Panc1 (cell line): Measurements from ENCODE around the gene BEGAIN. TPM values are rescaled to one million over a fixed set of nuclear protein-coding genes. Genes with fewer than 3 reads are reported as not detected.
A peak's percentile ranks its signal among the peaks of the same experiment; 100 is the strongest.

Experiments
- ATAC-seq: fragments of 200-7000 bp; cut with Tn5 transposase; 2 replicates; pipeline ENCODE4 v1.9.1; 2020; ENCODE audit warnings: mild to moderate bottlenecking, moderate library complexity
- Bru-seq: library from RNA; stranded (reverse); fragments of 400-500 nt; gene quantifications from one replicate; lab custom pipeline; 2021; lab: Mats Ljungman, UMichigan
- BruChase-seq, 2 experiments: library from RNA; stranded (reverse); fragments of 400-500 nt; gene quantifications; one replicate each; lab custom pipeline; 2021; lab: Mats Ljungman, UMichigan
- BruUV-seq: library from RNA; stranded (reverse); fragments of 400-500 nt; replicated peaks from 2 replicates; lab custom pipeline; 2021; lab: Mats Ljungman, UMichigan
- CTCF ChIA-PET: fragments of 300-600 bp; sonication (Branson Sonifier 250); formaldehyde crosslinking; loops from one replicate; lab custom pipeline; 2022; ENCODE audit warnings: antibody characterized with exemption; lab: Charles Lee
- POLR2A ChIA-PET: fragments of 300-600 bp; sonication (Branson Sonifier 250); formaldehyde crosslinking; loops from one replicate; lab custom pipeline; 2022; ENCODE audit warnings: antibody characterized with exemption; lab: Charles Lee
- DNase-seq: peaks from one replicate; pipeline ENCODE4 v3.0.0-alpha.2; 2010; ENCODE audit warnings: low read depth, low spot score
- H3K27ac ChIP-seq: 2 replicates; pipeline ENCODE4 v1.5.1; 2011; ENCODE audit warnings: mild to moderate bottlenecking, low read length, inconsistent platforms
- H3K27me3 ChIP-seq: fragments of 200-500 bp; sonication (Bioruptor generic); 2 replicates; pipeline ENCODE4 v1.6.0; 2014; ENCODE audit warnings: low read length, inconsistent platforms; ENCODE audit not compliant: control insufficient read depth, insufficient read depth
- H3K36me3 ChIP-seq: fragments of 200-500 bp; sonication (Bioruptor generic); 2 replicates; pipeline ENCODE4 v1.5.1; 2014; ENCODE audit warnings: inconsistent platforms, mild to moderate bottlenecking, low read length, moderate library complexity; ENCODE audit not compliant: control insufficient read depth, insufficient read depth
- H3K4me1 ChIP-seq: 2 replicates; pipeline ENCODE4 v1.5.1; 2011; ENCODE audit warnings: inconsistent platforms, mild to moderate bottlenecking, low read length, moderate library complexity; ENCODE audit not compliant: control insufficient read depth, insufficient read depth
- H3K4me3 ChIP-seq, 2 experiments: 2 replicates each; pipeline ENCODE4 v1.5.1; 2011 to 2012; ENCODE audit warnings: low read depth in 2 of 2, low read length in 2 of 2, mild to moderate bottlenecking in 2 of 2, inconsistent platforms in 1 of 2, moderate library complexity in 1 of 2
- H3K9me3 ChIP-seq: fragments of 200-500 bp; sonication (Bioruptor generic); 2 replicates; pipeline ENCODE4 v1.5.1; 2014; ENCODE audit warnings: low read depth, mild to moderate bottlenecking, inconsistent platforms, low read length, moderate library complexity; ENCODE audit not compliant: control insufficient read depth, insufficient read depth
- POLR2AphosphoS5 ChIP-seq: IDR thresholded peaks from 2 replicates; pipeline ENCODE4 v1.6.1; 2012; ENCODE audit warnings: mild to moderate bottlenecking, low read depth, low read length, moderate library complexity
- REST ChIP-seq, 2 experiments: IDR thresholded peaks; 2 replicates each; pipeline ENCODE4 v1.6.1; 2011 to 2012; ENCODE audit warnings: low read depth in 2 of 2, control low read depth in 1 of 2, low read length in 1 of 2, mild to moderate bottlenecking in 1 of 2, moderate library complexity in 1 of 2; ENCODE audit not compliant: insufficient read depth in 1 of 2
- SIN3A ChIP-seq: IDR thresholded peaks from 2 replicates; pipeline ENCODE4 v1.6.1; 2012; ENCODE audit warnings: low read depth, mild to moderate bottlenecking, low read length, moderate library complexity, borderline replicate concordance; ENCODE audit not compliant: insufficient read depth
- TCF7L2 ChIP-seq: IDR thresholded peaks from 2 replicates; pipeline ENCODE4 v1.6.1; 2011; ENCODE audit warnings: mild to moderate bottlenecking, low read depth, low read length, inconsistent platforms
- in situ Hi-C: cut with HindIII; loops from 2 replicates; pipeline ENCODE4 v1.10.0; 2016; ENCODE audit warnings: low sequenced_read_pairs, low pct_unique_long_range_greater_than_20kb
- intact Hi-C: fragments of 100-400 bp; cut with micrococcal nuclease; formaldehyde crosslinking; loops from one replicate; pipeline ENCODE4 v1.10.0; 2022; ENCODE audit not compliant: unreplicated experiment
- long read RNA-seq: library from polyadenylated mRNA; unstranded; transcript quantifications from one replicate; pipeline ENCODE4 v2.0.0, GENCODE V29; 2021; ENCODE audit not compliant: unreplicated experiment
- polyA plus RNA-seq: library from polyadenylated mRNA; unstranded; fragments of >200 nt; gene quantifications from one replicate; pipeline ENCODE4 v1.2.1, GENCODE V29; 2012; ENCODE audit warnings: missing spikeins; ENCODE audit not compliant: insufficient read length
- total RNA-seq: library from RNA; stranded (reverse); gene quantifications from one replicate; pipeline ENCODE4 v1.2.1, GENCODE V29; 2021; ENCODE audit not compliant: unreplicated experiment
- TF ChIP-seq, protein P1 (sequence below): fragments of 450-650 bp; IDR thresholded peaks from 2 replicates; pipeline ENCODE4 v1.5.1; 2017; ENCODE audit warnings: mild to moderate bottlenecking

BEGAIN gene, protein sequence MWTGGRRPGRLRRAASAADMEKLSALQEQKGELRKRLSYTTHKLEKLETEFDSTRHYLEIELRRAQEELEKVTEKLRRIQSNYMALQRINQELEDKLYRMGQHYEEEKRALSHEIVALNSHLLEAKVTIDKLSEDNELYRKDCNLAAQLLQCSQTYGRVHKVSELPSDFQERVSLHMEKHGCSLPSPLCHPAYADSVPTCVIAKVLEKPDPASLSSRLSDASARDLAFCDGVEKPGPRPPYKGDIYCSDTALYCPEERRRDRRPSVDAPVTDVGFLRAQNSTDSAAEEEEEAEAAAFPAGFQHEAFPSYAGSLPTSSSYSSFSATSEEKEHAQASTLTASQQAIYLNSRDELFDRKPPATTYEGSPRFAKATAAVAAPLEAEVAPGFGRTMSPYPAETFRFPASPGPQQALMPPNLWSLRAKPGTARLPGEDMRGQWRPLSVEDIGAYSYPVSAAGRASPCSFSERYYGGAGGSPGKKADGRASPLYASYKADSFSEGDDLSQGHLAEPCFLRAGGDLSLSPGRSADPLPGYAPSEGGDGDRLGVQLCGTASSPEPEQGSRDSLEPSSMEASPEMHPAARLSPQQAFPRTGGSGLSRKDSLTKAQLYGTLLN
- total RNA-seq (26.5 TPM), Bru-seq, nascent RNA (percentile 63 among the genes with signal in this experiment), BruChase-seq, experiment 1, labeled RNA remaining after a 2-hour chase (percentile 75 among the genes with signal in this experiment), BruChase-seq, experiment 2, labeled RNA remaining after a 6-hour chase (percentile 71 among the genes with signal in this experiment)
- 37.2 TPM for polyA plus RNA-seq
- long read RNA-seq, partial matches to known transcripts = 1 of 37 reads
- long read RNA-seq, other reads (novel, unspliced or antisense) = 29 of 37 reads

DNA sequence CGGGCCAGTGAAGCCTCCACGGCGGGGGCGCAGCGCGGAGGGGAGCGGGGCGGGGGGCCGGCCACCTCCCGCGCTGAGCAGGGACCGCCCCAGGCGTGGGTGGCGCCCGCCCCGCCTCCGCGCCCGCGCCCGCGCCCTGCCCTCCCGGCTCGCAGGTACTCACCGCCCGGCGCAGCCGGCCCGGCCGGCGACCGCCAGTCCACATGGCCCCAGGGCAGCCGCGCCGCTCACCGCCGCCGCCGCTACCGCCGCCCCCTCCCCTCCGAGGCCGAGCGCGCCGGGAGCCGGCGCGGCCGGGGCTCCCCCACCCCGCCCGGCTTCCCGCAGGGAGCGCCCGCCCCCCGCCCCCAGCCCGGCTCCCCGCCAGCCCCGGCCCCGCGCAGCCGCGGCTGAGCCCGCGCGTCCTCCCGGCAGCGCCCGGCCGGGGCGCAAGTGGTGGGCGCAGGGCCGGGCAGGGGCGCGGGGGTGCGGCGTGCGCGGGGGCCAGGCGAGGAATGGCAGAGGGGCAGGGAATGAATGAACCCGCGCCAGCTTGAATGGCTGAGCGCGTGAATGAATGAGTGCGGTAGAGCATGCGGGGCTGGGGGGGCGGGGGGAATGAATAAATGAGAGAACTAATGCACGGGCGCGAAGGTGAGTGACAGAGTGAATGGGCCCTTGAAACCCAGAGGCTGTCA lies at the start of gene BEGAIN:
BEGAIN (minus strand) TSS at position 332 of the 677 bp plus-strand sequence; CDS start at position 205, 127 bp downstream.
- Histone ChIP-seq H3K27ac (peak within 1 kb of the TSS; percentile 77), H3K9me3 (no peaks in the 10 kb centered on the region), H3K4me3 (peak within 1 kb of the TSS; percentile 55 to 57), H3K4me1 (peaks cover 5% of the 10 kb centered on the region), H3K27me3 (no peaks in the 10 kb centered on the region), H3K36me3 (no peaks in the 10 kb centered on the region)
- POLR2A ChIA-PET = no interaction called here
- no TSS peak for BruUV-seq
- intact Hi-C loops (no loop called here), in situ Hi-C loops (no loop called here)
- TF ChIP-seq TCF7L2 (no peak), SIN3A (no peak), REST (IDR thresholded peaks at IDR 0.05; ENCODE audit: insufficient read depth in 1 of 2, low read depth in 2 of 2, low read length in 1 of 2) (no peak), POLR2AphosphoS5 (no peak)
- TF ChIP-seq, protein P1, sequence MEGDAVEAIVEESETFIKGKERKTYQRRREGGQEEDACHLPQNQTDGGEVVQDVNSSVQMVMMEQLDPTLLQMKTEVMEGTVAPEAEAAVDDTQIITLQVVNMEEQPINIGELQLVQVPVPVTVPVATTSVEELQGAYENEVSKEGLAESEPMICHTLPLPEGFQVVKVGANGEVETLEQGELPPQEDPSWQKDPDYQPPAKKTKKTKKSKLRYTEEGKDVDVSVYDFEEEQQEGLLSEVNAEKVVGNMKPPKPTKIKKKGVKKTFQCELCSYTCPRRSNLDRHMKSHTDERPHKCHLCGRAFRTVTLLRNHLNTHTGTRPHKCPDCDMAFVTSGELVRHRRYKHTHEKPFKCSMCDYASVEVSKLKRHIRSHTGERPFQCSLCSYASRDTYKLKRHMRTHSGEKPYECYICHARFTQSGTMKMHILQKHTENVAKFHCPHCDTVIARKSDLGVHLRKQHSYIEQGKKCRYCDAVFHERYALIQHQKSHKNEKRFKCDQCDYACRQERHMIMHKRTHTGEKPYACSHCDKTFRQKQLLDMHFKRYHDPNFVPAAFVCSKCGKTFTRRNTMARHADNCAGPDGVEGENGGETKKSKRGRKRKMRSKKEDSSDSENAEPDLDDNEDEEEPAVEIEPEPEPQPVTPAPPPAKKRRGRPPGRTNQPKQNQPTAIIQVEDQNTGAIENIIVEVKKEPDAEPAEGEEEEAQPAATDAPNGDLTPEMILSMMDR = no peak
- ATAC-seq (peak; percentile 85), DNase-seq (no peak)
- CTCF ChIA-PET = no interaction called here

GRCh38 chr14:100636559-100636958 lies 49.3 kb upstream of the BEGAIN start:
- ATAC-seq (no peak), DNase-seq (no peak)
- Histone ChIP-seq H3K9me3 (no peaks in the 10 kb centered on the region), H3K4me1 (no peaks in the 10 kb centered on the region), H3K36me3 (no peaks in the 10 kb centered on the region), H3K4me3 (no peak overlapping the region), H3K27me3 (no peaks in the 10 kb centered on the region), H3K27ac (no peak overlapping the region)
- no TSS peak for BruUV-seq
- ChIA-PET CTCF (no interaction called here), POLR2A (interaction anchor here (0.5 kb wide), 1 partner anchor 242 kb away, joined by 3 read pairs; no protein-coding TSS in a partner anchor)
- in situ Hi-C loops = no loop called here
- no peak for TF ChIP-seq SIN3A
- intact Hi-C loops = no loop called here
